Astrocyte (in vitro differentiated cells and primary cell): Measurements from ENCODE around the gene CHST11.

Experiments used
- CTCF ChIP-seq: IDR thresholded peaks from 2 replicates; pipeline ENCODE4 v1.5.1; 2011; ENCODE audit warnings: low read depth, mild to moderate bottlenecking, inconsistent platforms, low read length, moderate library complexity; ENCODE audit not compliant: insufficient read depth
- EZH2 ChIP-seq: IDR thresholded peaks from 2 replicates; pipeline ENCODE4 v1.6.1; 2012; ENCODE audit warnings: mild to moderate bottlenecking, low read length, inconsistent platforms; ENCODE audit not compliant: insufficient read depth

- TF ChIP-seq CTCF: no peak
- TF ChIP-seq EZH2: no peak
These were observed 254.4 kb downstream of the CHST11 start for GRCh38 chr12:104710940-104711689.
